HG03342 (cell line): ENCODE measurements around the gene TGFBR2.

Experiments
- ATAC-seq: cut with Tn5 transposase; IDR thresholded peaks from one replicate; pipeline ENCODE4 v1.9.1; 2021; ENCODE audit warnings: mild to moderate bottlenecking, moderate library complexity; ENCODE audit not compliant: unreplicated experiment

The TGFBR2 gene

GRCh38 chr3:30671527-30672286 is 65.3 kb downstream of the TGFBR2 start:
- no peak for ATAC-seq

GRCh38 chr3:30672287-30672735 is 65.9 kb downstream of the TGFBR2 start:
- ATAC-seq: no peak

- ATAC-seq: no peak
Measured at GRCh38 chr3:30672959-30673358, 66.6 kb downstream of the TGFBR2 start.

- no peak for ATAC-seq
Measured at GRCh38 chr3:30673425-30674341, 67.3 kb downstream of the TGFBR2 start.

GRCh38 chr3:30675006-30675405 is 68.6 kb downstream of the TGFBR2 start:
- ATAC-seq: no peak

- no peak for ATAC-seq
Measured at GRCh38 chr3:30675774-30676173, 69.4 kb downstream of the TGFBR2 start.

GRCh38 chr3:30676424-30677346 is 70.3 kb downstream of the TGFBR2 start:
- ATAC-seq: no peak

GRCh38 chr3:30677347-30677685 is 70.9 kb downstream of the TGFBR2 start:
- ATAC-seq: no peak

- ATAC-seq: no peak
Measured at GRCh38 chr3:30679045-30679444, 72.6 kb downstream of the TGFBR2 start.

GRCh38 chr3:30680789-30681648 is 74.6 kb downstream of the TGFBR2 start:
- no peak for ATAC-seq

GRCh38 chr3:30681649-30682211 is 75.3 kb downstream of the TGFBR2 start:
- no peak for ATAC-seq

GRCh38 chr3:30682434-30683155 is 76.2 kb downstream of the TGFBR2 start:
- no peak for ATAC-seq

- ATAC-seq: no peak
Measured at GRCh38 chr3:30683769-30684168, 77.4 kb downstream of the TGFBR2 start.

- no peak for ATAC-seq
Measured at GRCh38 chr3:30684356-30684755, 78.0 kb downstream of the TGFBR2 start.

- no peak for ATAC-seq
Measured at GRCh38 chr3:30685267-30685667, 78.9 kb downstream of the TGFBR2 start.

- ATAC-seq: no peak
Measured at GRCh38 chr3:30686176-30686575, 79.8 kb downstream of the TGFBR2 start.

GRCh38 chr3:30686799-30687198 is 80.4 kb downstream of the TGFBR2 start:
- no peak for ATAC-seq

GRCh38 chr3:30687930-30688570 is 81.6 kb downstream of the TGFBR2 start:
- no peak for ATAC-seq
